ENCODE data around the gene VGLL4.
"Not testable (repeated sequence)": the region's sequence is repeated elsewhere in the genome, so short reads cannot be mapped to it uniquely, and the experiment has no call there.

The VGLL4 gene

DNA sequence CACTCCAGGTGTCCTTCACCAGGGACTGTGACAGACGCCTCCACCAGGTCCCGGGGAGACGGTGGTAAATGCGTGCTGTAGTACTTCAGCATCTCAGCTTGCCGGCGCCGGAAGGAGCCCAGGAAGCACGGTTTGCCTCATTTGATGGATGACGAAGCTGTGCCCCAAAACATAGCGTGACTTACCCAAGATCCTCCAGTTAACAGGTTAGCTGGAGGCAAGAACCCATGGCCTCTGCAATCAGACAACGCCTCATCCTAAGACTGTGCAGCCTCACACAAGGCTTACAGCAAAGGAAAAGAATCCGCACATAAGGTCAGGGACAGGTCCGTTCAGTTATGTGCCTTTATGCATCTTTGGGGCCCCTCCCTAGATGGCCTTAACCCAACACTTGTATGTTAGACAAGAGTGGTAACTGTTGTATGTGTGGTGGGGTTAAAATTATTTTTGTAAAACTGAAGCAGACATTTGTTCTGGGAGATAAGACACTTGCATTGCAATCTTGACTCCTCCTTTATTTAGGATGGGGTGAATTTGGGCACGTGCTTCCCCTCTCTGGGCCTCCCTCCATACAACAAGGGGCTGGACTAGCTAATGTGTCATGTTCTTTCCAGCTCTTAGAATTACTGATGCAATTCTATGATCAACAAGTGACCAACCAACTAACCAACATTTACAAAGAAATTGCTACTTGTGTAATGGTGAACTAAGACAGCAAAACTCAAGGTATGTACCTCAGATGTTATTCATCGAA is 39.4 kb downstream of the VGLL4 start:
- peak; percentile 94 for DNase-seq

DNA sequence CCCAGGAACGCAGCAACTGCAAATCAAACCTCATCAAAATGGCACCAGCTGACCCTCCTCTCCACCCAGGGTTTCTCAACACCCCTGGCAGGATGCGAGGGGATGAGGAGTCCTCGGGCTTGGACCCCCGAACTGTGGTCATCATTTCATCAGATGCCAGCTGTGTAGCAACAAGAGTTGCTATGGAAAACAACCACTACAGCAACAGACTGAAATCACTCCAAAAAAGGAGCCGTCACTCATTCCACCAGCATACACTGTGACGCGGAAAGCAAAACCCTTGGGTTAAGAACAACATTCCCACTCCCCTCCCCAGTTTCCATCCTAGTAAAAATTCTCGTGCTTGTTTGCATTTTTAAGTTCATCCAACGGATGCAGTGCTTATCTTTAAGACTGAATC is 40.1 kb downstream of the VGLL4 start:
- DNase-seq: peak; percentile 22

DNA sequence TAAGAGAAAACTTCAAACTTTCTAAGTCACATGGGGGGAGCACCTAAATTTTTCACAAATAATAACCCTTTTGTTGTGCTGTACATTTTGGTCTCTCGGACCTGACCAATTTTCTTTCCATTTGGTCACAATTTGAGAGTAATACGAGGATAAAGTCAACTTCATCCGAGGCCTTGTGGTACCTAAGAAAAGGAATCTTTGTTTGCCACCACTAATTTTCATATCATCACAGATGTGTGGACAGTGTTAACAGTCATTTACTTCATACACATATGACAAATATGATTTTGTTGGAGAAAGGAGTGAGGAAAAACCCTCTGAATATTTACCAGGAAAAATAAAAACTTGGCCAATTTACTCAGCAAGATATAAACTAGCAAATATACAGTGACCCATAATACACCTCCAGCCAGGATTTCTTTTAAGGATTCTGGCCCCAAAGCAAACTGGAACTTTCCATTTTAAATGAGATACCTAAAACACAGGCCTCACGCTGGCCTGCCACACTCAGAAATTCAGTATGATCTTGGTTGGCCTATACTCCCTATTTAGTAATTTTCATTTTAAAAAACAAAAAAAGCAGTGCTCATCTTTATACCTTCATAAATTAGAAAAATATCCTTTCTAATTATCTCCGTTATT is 40.7 kb downstream of the VGLL4 start:
- no peak for DNase-seq

DNA sequence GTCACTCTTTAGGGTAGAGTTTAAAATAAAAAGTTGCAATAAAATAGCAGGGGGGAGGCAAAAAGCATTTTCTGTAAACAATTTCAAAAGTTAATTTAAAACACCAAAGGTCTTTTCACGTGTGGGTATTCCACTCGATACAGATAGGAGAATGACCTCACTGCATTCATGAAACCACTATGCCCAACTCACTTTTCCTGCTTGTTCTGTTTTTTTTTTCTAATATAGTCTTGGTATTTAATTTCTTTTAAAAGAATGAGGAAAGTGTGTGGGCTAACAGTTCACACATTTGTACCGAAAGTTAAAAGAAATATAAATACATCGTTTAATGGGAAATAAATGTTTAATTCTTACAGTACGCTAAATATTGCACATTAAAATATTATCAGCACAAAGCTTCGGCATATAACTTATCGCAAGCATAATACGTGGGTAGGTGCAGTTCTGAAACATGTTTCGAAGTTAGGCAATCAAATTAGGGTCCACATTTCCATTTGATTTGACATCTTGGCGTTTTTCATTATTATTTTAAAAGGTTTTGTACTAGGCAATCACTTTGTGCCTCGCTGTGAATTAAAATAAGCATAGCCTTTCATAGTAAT is 41.4 kb downstream of the VGLL4 start:
- no peak for DNase-seq

DNA sequence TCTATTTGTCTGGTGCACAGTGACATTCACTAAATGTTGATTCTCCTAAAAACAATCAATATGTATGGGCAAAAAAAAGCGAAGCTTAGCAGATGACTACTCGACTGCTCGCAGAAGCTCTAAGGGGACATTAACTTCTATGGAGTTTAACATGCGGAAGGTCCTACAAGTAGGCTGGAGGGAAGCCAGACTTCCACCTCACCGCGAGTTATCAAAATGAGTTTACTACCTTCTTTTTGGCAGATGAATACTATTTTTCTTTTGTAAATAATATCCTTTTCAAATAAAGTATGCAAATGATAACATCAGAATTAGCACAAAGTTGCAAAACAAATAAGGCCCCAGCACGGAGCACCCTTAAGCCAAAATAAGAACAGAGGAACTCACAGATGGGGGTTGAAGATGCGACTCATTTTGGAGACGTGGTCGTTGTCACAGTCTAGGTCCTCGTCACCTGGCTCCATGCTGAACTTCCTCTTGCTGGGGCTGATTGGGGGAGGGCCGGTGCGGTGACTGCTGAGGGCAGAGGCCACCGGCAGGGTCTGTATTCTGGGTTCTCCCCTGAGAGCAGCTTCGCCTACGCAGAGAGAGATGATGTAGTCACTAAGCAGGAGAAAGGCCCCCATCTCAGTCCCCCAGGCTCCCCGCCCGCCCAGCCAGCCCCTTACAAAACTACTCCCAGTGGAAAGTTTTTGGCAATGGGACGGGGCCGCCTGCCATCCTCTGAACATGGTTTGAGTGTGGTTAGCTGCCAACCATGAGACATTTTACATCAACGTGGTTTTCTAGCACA is 42.1 kb downstream of the VGLL4 start:
- DNase-seq: peak; percentile 42

DNA sequence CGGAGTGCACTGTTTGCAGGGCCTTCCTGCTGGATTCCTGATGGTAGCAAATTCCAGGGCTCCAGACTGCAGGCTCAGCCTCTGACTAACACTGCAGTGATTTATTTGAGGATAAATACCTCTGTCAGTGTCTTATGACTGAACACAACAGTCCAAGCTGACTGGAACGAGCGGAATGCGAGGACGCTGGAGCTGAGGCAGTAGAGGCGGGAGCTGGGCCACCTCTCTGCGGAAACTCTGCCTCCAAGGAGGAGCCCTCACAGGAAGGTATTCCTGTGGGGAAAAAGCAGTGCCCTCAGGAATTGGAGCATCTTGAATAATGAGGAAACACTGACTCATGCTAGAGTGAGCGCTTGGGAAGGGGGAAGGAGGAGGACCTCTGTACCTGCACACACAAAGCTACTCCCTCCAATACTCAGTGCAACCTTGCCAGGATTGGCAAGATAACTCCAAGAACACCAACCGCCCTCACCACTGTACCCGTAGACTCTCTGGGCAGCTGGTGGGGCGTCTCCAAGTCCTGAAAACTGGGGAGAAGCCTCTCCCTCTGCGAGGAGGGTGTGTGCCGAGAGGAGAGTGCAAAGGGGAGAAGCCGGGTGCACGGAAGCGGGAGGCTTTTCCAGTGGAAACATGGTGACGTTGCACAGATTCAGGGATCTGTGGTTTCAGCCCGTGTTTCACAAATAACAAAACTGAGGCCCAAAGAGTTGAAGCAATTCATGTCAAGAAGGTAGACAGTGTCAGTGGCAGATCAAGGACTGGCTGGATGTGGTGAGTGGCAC is 43.0 kb downstream of the VGLL4 start:
- DNase-seq: no peak

DNA sequence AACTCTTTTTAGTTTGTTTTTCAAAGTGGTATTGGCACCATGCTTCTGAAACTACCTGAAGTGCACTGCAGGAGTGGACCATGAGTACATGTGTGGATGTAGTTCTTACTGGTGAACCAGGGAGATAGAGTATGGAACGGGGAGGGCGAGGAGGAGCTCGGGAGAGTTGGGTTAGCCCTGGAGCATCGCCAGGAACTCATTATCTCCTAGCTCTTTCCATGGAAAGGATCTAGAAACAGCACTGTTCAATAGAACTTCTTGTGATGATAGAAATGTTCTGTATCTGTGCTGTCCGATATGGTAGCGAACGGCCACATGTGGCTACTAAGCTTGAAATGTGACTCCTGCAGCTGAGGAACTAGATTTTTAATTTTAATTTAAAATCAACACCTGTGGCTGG is 47.3 kb downstream of the VGLL4 start:
- no peak for DNase-seq

DNA sequence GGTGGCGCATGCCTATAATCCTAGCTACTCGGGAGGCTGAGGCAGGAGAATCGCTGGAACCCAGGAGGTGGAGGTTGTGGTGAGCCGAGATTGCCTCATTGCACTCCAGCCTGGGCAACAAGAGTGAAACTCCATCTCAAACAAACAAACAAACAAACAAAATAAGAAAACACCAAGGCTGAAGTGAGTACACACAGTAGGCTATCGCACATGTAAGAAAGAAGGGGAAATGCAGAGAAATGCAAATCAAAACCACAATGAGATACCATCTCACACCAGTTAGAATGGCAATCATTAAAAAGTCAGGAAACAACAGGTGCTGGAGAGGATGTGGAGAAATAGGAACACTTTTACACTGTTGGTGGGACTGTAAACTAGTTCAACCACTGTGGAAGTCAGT is 48.7 kb downstream of the VGLL4 start:
- not testable (repeated sequence) for DNase-seq

DNA sequence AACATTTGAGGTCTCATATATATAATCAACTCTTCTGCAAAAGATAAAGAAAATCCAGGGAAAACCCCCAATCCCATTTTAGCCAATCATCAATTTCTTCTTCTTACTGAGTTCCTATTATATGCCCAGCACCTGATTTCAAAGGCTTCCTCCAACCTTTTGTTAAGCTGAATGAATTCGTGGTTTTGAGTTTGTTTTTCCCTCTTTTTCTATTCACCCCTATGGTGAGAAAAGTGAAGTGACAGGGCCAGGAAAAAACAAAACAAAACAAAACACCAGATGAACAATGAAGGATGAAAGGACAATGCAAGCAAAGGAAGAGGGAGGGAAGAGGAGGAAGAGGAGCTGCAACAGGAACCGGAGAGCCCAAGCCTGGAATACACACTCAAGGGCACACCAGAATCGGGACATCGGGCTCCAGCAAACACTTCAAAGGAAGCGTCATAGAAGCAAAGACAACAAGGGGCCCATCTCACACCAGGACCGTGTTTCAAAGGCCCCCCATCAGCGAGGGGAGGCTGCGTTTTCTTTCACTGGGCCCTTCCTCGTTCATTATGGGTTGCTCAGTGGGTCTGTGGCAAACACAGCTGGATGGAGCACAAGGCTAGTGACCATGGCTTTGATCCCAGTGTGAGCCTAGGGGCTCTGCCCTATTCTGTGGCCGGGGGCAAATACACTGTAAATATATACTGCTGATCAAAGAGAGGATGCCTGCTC is 50.2 kb downstream of the VGLL4 start:
- DNase-seq: no peak

DNA sequence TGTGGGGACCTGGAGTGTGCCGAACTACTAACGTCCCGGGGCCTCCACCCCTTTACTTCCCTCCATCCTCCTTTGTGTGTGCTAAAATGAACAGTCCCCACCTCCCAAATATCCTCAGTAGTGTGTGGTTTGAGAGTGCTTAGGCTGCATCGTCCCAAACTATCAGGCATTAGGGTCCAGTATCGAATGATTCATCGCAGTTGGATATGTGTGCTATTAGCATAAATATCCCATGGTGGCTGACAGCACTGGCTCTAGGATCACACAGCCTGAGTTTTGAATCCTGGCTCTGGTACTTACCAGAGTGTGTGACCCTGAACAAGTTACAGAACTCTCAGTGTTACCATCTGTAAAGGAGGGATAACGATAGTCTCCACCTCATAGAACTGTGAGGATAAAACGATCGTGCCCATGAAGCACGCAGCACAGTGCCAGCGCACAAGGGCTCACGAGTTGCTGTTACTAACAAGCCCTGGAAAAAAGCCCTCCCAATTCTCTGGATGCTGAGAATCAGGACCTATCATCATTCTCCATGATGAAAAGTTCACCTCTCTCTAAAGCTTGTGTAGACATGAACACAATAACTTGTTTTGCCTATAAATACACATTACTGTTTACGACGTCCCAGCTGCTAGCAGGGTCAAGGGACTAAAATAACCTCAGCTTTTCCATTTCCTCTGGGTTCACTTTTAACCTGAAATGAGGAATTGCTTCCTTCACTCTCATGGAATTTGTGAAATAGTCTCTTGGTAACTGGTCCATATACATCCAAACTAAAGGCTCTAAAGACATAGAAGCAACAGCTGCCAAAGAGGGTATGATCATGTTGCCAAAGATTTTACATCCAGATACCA is 51.0 kb downstream of the VGLL4 start:
- no peak for DNase-seq

DNA sequence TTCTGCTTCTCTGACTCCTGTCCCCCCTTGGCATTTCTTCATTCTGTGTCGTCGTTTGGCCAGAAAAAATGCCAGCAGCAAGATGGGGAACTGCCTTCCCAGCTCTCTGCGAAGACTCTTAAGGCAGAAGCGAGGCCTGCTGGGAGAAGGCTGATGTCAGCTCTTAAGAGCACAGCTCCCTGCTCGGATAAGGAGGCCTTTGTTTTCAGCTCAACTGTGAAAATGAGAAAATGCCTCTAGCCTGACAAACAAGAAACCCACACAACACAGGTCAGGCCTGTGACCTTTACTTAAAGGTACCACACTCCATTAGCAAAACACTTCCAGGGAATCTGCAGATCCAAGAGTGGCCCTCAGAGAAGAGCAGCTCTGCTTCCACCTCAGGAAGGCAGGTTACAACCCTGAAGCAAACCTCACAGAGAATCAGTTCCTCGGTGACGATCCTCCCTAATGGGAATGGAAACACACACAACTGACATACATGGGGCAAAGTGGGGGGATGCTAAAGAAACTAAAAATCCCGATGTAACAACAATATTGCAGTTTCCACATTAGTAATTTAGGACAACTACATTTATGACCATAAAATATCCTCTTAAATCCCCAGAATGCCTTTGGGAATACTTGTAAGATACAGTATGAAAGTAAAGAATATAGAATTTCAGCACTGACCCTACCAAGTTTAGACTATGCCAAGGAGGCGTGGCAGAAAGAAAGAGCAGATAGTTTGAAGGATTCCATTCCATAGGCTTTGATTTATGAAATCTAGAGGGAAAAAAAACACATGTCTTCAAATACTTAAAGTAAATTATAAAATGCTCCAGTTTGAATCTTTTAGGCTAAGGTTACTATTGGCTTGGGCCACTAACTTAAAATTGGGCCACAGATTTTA is 52.1 kb downstream of the VGLL4 start:
- DNase-seq: no peak

DNA sequence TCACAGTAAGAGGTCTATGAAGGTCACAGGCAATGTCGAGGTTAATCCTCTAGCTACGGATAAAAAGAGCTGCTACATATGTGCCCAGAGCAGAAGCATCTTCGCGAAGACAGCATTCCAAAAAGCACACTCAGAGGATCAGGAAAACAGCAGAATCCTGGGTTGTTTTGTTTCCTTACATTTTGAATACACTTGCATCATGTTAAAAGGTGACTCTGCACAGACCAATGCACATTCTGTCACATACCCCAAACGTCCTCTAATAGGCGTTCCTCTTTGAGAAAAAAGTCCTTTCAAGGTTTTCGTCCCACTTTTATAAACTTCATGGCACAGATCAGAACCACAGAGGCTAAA is 52.7 kb downstream of the VGLL4 start:
- no peak for DNase-seq

DNA sequence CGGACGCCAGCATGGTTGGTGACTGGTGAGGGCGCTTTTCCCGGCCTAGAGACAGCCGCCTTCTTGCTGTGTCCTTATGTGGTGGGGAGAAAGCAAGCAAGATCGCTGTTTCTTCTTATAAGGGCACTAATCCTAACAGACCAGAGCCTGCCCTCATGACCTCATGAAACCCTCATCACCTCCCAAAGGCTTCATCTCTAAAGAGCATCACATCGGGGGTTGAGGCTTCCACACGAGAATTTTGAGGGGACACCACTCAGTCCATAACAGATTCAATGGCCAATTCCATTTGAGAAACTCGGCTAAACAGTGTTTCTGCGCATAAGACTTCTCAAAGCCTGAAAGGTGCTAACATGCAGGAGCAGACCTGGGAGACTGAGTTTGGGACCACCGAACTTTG is 54.0 kb downstream of the VGLL4 start:
- no peak for DNase-seq

DNA sequence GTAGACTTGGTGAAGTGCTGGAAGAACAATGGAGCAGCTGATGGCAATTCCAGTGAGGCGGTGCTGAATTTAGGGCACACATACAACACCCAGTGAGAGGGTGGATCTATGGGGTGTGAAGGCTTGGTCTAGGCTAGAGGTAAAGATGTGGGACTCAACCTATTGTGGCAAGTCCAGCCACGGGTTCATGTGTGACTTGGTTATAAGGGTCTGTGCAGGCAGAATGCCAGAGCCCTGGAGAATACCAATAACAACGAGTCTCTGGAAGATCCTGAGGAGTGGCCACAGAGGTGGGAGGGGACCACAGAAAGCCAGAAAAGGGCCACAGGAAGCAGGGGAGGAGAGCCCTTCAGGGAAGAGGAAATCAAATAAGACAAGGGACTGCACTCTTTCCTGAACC is 55.0 kb downstream of the VGLL4 start:
- no peak for DNase-seq

DNA sequence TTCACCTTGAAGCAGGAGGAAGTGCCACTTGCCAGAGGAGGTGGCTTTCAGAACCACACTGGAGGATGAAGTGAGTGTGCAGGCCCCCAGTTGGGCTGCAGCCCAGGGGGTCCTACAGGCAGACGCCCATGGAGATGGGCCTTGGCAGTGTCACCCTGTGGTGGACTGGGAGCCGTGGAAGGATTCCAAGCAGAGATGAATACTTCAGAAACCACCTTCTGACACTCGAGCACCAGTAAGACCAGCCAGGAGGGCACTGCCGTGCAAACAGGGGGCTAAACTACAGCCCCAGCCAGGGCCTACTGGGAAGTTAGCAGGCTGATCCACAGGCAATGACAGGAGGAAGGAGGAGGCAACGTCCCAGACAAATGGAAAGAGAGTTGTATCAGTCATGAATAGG is 55.4 kb downstream of the VGLL4 start:
- DNase-seq: no peak

DNA sequence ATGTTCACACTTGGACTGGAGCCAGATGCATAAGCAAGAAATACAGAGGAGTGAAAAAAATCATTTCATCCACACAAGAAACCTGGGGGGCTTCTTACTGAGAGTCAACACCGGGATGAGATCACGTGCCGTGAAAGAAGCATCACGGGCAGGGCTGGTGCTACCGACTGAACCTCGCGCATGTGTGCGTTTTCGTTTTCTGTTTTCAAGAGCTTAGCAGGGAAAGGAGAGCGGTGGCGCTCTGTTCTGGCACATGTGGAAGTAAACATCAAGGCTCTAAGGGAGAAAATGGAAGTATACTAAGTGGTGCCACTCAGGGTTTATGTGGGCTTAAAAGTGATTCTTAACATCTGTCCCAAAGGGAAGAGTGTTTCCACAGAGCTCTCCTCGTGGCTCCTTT is 55.9 kb downstream of the VGLL4 start:
- DNase-seq: no peak

DNA sequence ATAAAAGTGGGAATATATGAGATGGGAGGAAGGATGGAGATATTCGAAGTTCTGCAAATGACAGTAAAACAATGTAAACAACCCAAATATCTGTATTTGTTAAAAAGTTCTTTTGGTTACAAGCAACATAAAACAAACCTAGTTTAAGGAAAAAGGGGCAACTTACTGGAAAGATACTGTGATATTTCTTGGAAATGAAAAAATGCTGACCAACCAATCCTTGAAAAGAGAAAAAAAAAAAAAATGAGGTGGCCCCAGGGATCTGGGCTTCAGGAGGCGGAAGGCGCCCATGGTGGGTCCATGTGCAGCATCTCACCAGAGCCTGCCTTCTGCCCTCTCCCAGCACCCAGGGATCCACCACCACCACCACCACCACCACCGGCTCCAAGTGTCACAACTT is 59.1 kb downstream of the VGLL4 start:
- no peak for DNase-seq

DNA sequence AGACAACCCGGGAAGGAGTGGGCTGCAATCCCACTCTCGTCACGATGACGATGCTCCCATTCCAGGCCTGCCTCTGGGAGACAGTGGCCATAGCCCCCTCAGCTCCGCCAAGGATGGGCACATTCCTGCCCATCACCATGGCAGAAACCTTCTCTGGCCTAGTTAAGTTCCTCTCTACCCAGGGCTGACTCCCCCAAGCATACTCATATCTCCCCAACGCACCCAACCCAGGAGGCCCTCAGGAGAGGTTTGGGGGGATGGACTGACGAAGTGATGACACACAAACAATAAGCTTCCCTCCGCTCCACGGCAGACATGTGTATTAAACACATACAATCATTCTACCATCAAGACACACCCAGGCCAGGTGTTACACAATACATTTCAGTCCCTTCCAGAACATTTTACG is 60.1 kb downstream of the VGLL4 start:
- DNase-seq: no peak

DNA sequence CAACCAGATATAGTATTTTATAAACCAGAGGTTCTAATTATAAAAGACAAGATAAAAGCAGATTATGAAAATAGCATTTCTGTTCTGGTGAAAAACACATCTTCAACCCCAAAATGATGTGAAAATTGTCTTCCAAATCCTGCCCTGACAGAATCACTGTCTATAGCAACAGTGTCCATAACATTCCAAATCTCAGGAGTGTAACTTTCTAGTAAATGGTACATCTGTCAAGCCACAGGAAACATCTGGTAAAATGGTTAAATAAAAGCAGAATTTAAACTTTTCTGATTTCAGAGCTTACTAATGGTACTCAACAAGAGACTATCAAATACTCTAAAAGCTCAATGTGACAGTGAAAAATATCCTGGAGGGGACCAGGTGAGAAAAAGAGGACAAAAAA is 60.5 kb downstream of the VGLL4 start:
- DNase-seq: no peak
